Activated effector memory CD4-positive, alpha-beta T cell treated with Interleukin-2 at 50 U/mL for 16 hours (primary cell): ENCODE results near the gene AK2.
"Not testable (repeated sequence)": the region's sequence is repeated elsewhere in the genome, so short reads cannot be mapped to it uniquely, and the experiment has no call there.

Experiments
- DNase-seq: peaks from one replicate; pipeline ENCODE4 v3.0.0-alpha.2; 2020

The AK2 gene

DNA sequence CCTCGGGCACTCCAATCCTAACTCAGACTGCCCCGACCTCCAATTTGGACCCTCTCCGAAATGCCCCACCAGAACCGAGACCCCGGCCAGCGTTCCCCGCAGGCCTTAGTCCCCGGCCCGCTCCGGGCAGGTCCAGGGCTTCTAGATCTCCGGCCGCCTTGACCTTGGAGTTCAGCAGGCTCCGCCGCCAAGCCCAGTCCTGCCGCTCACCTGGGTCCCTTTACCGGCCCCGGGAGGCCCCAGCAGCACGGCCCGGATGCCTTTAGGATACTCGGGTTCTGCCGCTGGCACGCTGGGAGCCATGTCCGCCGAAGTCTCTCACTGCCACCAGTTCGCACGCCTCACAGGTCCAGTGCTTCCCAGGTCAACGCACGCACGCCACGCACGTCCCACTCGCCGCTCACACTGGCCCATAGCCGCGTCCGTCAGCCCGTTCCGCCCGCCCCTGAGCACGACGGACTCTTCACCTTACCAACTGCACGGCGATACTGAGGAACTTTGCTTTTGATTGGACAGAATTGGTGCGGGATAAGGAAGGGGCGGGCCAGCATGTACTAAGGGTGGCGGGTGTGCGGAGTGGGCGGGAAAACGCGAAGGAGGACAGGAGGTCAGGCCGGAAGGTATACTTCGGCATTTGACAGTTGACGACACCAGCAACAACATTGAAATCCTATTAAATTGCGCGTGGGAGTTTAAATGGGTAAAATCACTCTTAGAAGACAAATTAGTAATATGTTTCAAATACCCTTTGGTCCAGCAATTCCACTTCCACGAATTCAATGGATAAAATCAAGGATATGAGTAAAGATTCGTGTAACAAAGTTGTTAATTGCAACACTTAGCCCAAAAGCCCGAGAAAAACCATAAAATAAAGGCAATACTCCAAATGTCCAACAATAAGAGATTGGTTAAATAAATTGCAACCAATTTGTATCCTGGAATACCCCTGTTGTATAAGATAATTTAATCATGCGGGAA lies at the start of gene AK2:
AK2 (minus strand) TSS at position 358 of the 978 bp plus-strand sequence; CDS start at position 303, 55 bp downstream.
- DNase-seq: peak; percentile 86

DNA sequence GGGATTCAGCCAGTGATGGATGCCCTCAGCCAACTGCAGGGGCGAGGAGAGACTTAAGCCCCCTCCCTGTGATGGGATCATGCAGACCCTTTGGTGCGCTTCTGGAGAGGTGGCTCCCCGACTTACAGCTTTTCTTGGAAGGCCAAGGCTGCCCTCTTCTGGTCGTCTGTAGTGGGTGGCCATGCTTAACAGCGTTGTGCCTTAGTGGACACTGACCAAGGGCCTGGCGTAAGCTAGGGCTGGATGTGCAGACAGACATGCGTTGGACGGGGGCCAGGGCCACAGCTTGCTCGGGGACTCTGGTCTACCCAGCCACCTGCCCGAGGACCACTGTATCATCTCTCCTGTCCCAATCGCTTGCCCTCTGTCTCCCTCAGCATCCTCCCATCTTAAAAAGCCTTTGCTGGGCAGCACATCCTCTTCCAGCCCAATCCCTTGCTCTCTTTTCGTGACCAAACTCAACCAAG lies 49.7 kb upstream of the AK2 start:
- no peak for DNase-seq

DNA sequence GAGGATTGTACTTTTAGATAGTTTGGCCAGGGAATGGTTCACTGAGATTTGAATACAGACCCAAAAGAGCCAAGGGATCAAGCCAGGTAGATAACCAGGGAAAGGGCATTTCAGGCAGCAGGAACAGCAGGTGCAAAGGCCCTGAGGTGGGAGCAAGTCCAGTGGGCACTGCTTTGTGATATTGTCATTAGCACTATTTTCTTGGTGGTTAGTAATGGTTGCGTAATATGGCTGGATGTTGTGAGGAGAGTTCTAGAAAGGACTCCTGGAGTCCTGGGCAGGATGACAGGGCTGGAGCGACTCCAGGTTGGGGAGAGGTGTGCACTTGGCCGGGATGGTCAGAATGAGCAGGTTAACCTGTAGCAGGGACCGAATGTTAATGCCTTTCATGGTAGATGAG lies 48.6 kb upstream of the AK2 start:
- DNase-seq: no peak

DNA sequence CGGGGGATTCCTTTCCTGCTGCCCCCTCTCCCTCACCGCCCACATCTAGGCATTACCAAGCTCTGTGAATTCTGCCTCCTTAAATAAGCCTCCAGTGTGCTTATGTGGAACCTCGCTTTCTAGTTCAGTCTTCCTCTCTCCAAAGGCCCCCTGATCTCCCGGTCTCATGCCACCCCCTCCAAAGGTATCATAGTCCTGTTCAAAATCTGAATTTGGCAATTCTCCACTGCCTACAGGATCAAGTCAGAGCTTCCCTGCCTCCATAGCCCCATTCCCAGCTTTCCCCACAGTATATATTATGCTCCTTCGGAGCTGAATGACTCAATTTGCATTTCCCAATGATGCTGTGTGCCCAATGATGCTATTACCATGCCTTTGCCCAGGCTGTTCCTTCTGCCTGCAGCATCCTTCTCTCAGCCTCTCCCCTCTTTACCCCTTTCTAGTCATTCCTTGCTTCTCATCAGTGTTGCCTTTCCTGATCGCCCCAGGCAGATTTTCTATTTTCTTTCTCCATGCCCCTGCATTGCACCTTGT lies 46.0 kb upstream of the AK2 start:
- DNase-seq: no peak

DNA sequence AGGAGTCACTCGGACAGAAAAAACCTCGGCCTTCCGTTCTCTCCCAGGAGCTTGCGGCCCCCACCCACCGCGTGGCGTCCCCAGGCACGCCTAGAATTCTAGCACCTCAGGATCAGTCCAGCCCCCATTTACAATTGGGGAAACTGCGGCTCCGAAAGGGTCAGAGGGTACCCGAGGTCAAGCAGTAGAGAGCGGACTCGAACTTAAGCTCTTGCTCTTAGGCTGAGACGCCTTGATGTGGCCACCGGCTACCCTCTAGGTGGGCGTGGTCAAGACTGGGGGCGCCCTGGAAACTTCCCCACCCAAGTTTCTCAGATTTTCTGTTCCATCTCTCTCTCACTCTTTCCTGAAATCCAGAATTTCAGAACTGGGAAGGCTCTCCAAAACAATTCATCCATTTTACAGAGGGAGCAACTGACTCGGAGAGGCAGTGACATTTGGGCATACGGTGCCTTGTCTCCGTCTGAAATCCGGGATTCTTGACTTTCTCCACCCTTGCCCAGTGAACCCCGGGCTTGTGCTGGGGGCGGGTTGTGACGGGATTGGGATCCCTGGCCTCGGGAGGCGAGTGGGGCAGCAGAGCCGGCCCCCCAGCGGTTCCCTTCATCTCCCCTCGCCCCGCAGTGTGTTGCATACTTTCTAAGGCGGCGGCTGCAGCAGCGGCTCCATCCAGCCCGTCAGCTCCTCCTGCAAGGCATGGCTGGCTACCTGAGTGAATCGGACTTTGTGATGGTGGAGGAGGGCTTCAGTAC lies 45.0 kb upstream of the AK2 start:
- no peak for DNase-seq

DNA sequence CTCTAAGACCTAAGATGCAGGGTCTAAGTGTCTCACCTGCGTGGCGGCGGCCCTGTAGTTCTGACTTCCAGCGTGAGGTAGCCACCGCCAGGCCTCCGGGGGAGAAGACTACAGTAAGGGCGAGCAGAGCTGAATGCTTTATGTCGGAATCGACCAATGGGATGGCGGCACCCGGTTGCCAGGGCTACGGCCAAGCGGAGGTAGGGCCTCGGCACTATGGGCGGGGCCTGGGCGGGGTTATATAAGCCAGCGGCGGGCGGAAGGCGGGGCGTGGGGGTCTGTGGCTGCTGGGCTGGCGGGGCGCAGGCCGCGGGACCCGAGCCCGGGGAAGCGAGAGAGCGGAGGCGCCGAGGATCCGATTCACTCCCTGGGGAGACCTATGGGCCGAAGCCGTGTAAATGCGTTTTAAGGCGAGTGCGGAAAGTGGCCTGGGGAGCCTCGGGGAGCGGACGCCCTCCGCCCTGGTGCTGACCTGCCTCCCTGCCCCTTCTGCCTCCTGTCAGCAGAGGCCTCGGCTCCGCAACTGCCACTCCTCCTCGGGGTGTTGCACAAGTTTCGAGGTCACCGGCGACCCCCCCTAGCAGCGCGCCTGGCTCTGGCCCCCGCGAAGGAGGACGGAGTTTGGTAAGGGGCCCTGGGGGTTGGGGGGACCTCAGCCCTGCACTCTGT lies 44.3 kb upstream of the AK2 start, which contains the start of gene AZIN2:
AZIN2 (plus strand) TSS at position 269 of the 669 bp plus-strand sequence. CDS start 1,097 bp downstream, outside the sequence.
- peak; percentile 93 for DNase-seq

DNA sequence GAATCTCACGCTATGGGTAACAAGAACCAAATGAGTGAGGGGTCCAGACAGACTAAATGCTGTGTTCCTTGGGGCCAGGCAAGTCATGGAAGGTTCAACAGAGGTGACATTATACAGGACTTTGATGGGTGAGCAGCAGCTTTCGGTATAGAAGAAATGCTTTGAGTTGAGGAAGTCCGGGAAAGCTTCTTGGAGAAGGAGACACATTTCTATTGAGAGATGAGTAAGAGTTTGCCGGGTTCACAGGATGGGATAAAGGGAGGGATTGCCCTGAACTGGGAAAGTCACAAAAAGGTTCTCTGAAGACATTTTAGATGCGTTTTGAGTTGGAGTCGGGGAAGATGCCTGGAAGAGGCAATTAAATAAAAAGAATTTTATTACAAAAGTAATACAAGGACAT lies 43.7 kb upstream of the AK2 start:
- no peak for DNase-seq

DNA sequence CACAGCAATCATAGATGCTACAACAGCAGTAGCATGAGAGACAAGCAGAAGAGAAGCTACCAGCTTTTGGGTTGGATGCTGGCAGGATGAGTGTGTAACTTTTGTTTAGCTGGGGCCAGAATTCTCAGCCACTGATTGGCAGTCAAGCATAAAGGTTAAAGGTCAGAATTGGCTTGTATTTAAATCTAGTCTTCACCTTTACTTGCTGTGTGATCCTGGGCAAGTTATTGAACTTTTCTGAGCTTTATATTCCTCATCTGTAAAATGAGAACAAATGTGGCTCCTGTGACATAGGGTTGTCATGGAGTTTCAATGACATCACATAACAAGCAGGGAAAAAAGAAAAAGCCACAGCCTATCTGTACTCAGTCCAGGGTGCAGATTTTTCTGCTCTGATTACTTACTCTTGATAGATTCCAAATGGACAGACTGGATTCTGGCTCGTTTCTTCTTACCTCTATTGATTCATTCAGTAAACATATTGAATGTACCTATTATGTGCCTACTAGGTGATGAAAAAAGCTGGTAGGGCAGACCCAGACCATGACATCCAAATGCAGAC lies 41.4 kb upstream of the AK2 start:
- no peak for DNase-seq

DNA sequence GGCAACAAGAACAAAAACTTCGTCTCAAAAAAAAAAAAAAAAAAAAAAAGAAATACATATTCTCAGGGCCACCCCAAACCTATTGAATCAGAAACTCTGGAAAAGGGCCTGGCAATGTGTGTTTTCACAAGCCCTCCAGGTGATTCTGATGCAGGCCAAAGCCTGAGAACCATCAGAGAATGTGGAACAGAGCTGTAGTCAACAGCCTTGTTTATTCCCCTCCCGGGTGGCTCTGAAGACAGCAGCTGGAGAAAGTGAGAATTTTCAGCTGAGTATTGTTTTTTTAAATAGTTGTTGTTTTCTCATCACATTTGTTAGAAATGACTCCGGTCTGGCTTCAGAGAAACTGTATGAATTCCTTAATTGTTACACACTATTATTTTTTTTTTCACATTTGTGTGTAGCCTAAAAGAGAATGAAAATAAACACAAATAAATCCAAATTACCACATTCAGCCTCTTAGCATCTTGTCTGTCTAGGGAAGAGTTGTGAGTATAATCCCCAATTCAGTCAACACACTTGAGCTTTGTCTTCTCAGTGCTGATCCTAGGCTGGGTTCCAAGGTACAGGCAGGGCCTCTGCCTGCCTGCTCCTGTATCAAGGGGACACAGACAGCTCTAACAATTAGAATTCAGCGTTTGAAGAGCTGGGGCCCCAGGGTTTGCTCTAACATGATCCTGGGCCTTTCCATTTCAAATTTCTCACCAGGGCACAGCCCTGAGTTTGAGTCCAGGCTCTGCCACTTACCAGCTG lies 37.7 kb upstream of the AK2 start:
- no peak for DNase-seq

DNA sequence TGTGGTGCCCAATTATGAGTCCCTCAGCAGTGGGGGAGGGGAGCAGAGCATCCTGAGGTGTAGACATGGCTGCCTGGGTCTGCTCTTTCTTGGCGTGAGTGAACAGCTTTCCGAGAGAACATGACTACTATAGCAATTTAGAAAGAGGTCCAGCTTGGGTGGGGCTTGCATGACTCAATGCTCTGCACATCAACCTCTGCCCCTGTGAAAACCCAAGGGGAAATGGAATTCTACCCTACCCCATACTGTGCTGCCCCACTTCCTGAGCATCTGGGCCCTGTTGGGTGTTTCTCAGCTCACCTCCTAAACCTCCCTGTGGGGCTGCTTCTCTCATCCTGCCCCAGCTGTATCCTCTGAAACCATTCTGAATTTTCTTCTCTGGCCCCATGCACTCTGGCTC lies 36.0 kb upstream of the AK2 start:
- DNase-seq: no peak

DNA sequence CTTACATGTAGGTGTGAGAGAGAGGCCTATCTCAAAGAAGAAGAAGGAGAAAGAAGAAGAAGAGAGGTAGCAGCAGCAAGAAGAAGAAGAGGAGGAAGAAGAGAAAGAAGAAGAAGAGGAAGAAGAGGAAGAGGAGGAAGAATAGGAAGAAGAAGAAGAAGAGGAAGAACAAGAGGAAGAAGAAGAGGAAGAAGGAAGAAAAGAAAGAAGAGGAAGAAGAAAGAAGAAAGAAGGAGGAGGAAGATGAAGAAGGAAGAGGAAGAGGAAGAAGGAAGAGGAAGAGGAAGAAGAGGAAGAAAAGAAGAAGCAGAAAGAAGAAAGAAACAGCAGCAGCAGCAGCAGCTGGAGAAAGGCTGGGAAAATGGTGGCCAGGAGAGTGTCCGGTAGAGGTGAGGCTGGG lies 33.9 kb upstream of the AK2 start:
- DNase-seq: no peak

DNA sequence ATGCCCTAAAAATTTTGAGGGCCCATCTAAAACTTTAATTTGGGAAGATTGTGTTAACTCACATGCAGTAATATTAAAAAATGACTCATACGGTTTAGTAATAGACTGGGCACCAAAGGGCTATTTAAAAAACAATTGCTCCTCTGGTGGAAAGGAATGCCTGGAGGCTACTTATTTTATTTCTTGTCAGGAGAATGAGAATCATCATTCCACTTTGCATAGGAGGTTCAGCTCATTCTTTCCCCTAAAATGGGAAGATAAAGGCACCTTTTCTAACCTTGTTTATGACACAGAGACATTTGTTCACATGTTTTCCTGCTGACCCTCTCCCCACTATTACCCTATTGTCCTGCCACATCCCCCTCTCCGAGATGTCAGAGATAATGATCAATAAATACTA lies 31.4 kb upstream of the AK2 start:
- not testable (repeated sequence) for DNase-seq

DNA sequence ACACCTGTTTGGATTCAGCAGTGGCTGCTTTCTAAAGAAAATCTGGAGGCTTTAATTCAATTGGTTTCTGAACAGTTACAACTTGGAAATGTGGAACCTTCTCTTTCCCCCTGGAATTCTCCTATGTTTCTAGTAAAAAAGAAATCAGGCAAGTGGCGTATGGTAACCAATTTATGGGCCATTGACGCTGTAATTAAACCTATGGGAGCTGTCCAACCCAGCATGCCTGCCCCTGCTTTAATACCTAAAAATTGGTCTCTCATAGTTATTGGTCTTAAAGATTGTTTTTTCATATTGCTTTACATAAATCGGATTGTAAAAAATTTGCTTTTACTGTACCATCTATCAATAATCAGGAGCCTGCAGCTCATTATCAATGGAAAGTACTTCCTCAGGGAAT lies 29.8 kb upstream of the AK2 start:
- DNase-seq: not testable (repeated sequence)

DNA sequence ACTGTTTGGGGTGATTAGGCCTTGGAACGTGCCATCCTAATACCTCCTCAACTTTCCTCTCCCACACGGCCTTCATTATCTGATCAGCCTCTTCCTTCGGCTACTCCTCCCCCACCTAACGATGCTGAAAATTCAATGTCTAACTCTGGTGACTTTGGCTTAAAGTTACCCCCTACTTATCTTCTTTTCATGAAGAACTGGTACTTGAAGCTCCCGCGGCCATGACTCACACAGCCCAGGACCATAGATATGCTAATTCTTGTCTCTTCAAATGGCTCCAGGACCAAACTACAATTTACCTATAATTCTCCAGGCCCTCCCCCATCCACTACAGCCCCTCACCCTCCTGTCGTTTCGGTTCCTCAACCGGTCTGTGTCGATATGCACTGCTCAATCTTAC lies 28.6 kb upstream of the AK2 start:
- DNase-seq: no peak

DNA sequence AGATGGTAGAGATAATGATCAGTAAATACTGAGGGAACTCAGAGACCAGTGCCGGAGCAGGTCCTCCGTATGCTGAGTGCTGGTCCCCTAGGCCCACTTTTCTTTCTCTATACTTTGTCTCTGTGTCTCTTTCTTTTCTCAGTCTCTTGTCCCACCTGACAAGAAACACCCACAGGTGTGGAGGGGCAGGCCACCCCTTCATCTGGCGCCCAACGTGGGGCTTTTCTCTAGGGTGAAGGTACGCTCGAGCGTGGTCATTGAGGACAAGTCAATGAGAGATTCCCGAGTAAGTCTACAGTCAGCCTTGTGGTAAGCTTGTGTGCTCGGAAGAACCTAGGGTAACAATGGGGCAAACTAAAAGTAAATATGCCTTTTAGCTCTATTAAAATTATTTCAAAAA lies 27.6 kb upstream of the AK2 start:
- DNase-seq: not testable (repeated sequence)

DNA sequence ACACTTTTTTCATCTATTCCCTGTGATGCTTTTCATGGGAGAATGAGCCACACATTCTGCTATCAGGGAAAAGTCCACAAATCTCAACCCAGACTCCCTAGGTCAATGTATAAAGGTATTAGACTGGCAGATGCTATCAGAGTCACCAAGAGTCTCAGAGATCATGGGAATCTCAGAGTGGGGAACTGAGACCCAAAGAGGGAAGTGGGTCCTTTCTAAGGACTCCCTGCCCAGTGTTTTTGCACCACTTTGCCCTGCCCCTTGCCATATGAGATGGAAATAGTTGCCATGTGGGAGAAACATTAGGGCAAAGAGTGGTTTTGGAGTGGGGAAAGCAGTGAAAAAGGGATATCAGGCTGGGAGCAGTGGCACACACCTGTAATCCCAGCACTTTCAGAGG lies 25.2 kb upstream of the AK2 start:
- no peak for DNase-seq

DNA sequence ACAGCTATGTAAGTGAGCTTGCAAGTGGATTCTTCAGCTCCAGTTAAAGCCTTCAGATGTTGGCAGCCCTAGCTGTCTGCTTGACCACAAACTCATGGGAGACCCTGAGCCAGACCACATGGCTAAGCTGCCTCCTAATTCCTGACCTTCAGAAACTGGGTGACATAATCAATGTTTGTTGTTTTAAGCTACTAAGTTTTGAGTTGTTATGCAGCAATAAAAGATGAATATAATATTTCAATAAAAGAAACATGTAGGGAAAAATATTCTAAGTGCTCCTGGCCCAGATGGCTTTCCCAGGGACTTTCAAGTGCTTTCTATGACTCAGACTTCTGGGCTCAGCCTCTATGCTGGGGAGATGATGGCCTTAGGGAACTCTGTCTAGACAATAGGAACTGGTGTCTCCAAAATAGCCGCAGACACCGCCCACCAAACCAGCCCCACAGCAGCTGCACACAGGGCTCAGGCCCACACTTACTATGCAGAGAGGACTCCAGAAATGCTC lies 23.9 kb upstream of the AK2 start:
- DNase-seq: no peak

DNA sequence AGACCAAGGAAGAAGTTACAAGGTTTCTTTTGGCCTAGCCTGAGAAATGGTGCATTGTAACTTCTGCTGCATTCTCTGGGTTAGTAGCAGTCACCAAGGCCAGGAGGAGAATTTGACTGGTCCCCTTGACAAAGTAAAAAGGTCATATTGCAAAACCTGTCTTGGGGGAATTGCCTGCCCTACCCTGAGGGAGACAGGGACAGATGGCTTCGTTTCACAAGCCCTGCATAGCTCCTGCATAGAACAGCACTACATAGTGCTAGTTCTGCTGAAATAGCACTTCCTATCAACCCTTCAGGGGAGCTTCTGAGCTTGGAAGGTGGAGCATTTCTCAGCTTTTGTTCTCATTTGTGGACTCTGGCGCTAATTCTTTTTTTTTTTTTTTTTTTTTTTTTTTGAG lies 20.4 kb upstream of the AK2 start:
- no peak for DNase-seq

DNA sequence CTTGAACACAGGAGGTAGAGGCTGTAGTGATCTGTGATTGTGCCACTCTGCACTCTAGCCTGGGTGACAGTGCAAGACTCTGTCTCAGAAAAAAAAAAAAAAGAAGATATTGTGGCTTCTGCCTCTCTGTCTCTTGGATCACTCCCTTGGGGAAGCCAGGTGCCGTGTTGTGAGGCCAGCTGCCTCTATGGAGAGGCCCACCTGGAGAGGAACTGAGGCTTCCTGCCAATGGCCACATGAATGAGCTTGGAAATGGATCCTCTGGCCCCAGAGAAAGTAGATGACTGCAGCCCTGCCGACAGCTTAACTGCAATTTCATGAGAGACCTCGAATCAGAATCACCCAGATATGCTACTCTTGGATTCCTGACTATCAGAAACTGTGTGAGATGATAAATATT lies 19.7 kb upstream of the AK2 start:
- no peak for DNase-seq

DNA sequence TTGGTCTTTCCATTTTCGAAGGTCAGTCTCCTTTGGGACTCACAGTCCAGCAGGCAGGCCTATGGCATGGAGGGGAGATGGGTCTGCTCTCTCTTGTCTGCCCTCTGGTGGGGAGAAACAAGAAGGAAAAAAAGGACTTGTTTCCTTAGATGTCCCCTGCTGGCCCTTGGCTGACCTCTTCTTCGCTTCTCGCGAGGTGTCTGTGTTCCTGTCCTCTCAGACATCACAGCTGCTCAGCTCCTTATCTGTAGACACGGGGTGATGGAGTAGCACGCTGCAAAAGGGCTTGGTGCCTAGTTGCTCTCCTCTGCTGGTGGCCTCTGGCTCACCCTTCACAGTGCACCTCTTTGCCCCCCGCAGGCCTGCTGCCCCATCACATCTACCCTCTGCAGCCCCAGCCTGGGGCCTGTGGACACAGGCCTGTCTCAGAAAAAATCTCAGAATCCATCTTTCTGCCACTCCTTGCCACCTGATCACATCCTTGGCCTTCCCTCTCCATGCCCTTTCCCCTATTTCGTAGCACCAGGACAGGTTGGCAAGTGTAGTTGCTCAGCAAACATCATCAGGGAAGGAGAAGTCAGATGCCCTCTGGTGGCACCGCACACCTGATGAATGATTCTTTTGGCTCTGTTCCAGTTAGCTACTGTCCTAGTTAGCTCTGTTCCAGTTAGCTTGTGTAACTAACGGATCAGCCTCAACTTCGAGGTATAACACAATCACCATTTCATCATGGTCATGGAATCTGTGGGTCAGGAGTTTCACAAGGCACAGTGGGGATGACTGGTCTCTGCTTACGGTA lies 18.7 kb upstream of the AK2 start:
- no peak for DNase-seq
